Tibial artery (tissue), 4 donors: ENCODE measurements around the gene RBM15.
A peak's percentile ranks its signal among the peaks of the same experiment; 100 is the strongest.

Source experiments
- DNase-seq, 2 donors: peaks; one replicate each; pipeline ENCODE4 v3.0.0-alpha.2; 2019
- H3K27ac ChIP-seq, 2 donors: fragments of 200-600 bp; sonication (generic) in 1 of 2; 1 replicate in 1 of 2; 2 replicates in 1 of 2; pipeline ENCODE4 v1.5.1; 2018 to 2019; ENCODE audit warnings: mild to moderate bottlenecking in 1 of 2
- H3K27me3 ChIP-seq, 2 donors: fragments of 200-600 bp; sonication (generic) in 1 of 2; one replicate each; pipeline versions ENCODE4 v1.5.1 to v1.6.0; 2016 to 2019
- H3K36me3 ChIP-seq, 3 donors: fragments of 200-600 bp; sonication (generic) in 2 of 3; one replicate each; pipeline ENCODE4 v1.5.1; 2016 to 2019; ENCODE audit warnings: mild to moderate bottlenecking in 2 of 3
- H3K4me1 ChIP-seq, 4 donors: fragments of 200-600 bp; sonication (generic) in 2 of 4; 1 replicate in 3 of 4; 2 replicates in 1 of 4; pipeline ENCODE4 v1.5.1; 2016 to 2019
- H3K4me3 ChIP-seq, 2 donors: fragments of 200-600 bp; sonication (generic) in 1 of 2; 1 replicate in 1 of 2; 2 replicates in 1 of 2; pipeline ENCODE4 v1.5.1; 2018 to 2019; ENCODE audit warnings: mild to moderate bottlenecking in 2 of 2
- H3K9me3 ChIP-seq, 3 donors: fragments of 200-600 bp; sonication (generic) in 1 of 3; one replicate each; pipeline ENCODE4 v1.5.1; 2016 to 2019
- intact Hi-C: fragments of 100-400 bp; cut with DNase I; formaldehyde crosslinking; loops from one replicate; pipeline ENCODE4 v1.15.0; 2023; ENCODE audit warnings: low total_unique reads
- TF ChIP-seq, protein P1 (sequence below), 2 experiments: fragments of 200-600 bp in 1 of 2; fragments of 450-650 bp in 1 of 2; IDR thresholded peaks; one replicate each; pipeline ENCODE4 v1.5.1; 2017 to 2019; ENCODE audit warnings: antibody characterized with exemption in 2 of 2, mild to moderate bottlenecking in 1 of 2, moderate library complexity in 1 of 2

Gene RBM15

DNA sequence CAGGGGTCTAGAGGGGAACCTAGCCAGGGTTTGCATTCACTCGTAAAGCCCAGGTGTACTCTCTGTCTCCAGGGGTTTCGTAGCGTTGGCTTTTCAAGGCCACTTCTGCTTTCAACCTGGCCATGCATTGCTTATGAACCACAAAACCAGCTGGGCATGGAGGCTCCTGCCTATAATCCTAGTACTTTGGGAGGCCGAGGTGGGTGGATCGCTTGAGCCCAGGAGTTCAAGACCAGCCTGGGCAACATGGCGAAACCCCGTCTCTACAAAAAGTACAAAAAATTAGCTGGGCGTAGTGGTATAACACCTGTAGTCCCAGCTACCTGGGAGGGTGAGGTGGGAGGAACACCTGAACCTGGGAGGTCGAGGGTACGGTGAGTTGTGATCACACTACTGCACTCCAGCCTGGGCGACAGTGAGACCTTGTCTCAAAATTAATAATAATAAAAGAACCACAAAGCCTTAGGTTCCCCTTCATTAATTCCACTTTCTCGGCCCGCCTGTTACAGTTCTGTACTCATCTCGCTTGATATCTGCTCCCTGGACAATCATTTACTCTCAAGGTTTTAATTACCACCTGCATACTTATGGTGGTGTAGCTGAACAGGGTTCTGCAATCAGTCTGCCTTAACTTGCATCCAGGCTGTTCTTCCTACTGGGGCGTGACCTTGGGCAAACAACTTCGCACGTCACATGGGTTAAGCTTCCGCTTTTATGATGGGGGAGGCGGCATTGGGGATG, 45.6 kb downstream of the RBM15 start:
- peaks cover 0 to 27% (median 15%) of the 10 kb centered on the region in 4 donors for H3K4me1 ChIP-seq
- H3K9me3 ChIP-seq: no peaks in the 10 kb centered on the region
- no peaks in the 10 kb centered on the region for H3K27me3 ChIP-seq
- intact Hi-C loops: no loop called here
- H3K27ac ChIP-seq: no peak overlapping the region
- H3K36me3 ChIP-seq: peaks cover 0 to 30% (median 17%) of the 10 kb centered on the region in 3 donors
- TF ChIP-seq, protein P1, sequence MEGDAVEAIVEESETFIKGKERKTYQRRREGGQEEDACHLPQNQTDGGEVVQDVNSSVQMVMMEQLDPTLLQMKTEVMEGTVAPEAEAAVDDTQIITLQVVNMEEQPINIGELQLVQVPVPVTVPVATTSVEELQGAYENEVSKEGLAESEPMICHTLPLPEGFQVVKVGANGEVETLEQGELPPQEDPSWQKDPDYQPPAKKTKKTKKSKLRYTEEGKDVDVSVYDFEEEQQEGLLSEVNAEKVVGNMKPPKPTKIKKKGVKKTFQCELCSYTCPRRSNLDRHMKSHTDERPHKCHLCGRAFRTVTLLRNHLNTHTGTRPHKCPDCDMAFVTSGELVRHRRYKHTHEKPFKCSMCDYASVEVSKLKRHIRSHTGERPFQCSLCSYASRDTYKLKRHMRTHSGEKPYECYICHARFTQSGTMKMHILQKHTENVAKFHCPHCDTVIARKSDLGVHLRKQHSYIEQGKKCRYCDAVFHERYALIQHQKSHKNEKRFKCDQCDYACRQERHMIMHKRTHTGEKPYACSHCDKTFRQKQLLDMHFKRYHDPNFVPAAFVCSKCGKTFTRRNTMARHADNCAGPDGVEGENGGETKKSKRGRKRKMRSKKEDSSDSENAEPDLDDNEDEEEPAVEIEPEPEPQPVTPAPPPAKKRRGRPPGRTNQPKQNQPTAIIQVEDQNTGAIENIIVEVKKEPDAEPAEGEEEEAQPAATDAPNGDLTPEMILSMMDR (IDR thresholded peaks at IDR 0.05): no peak
- DNase-seq: no peak
- H3K4me3 ChIP-seq: no peak overlapping the region

- H3K27ac ChIP-seq: no peak overlapping the region
- no peak overlapping the region for H3K4me3 ChIP-seq
- H3K4me1 ChIP-seq: peaks cover 0 to 25% (median 14%) of the 10 kb centered on the region in 4 donors
- TF ChIP-seq, protein P1 (IDR thresholded peaks at IDR 0.05): no peak
- H3K9me3 ChIP-seq: no peaks in the 10 kb centered on the region
- DNase-seq: no peak
- peaks cover 0 to 26% (median 15%) of the 10 kb centered on the region in 3 donors for H3K36me3 ChIP-seq
- intact Hi-C loops: no loop called here
- H3K27me3 ChIP-seq: no peaks in the 10 kb centered on the region
Observed at GRCh38 chr1:110385369-110385768, 46.2 kb downstream of the RBM15 start.

DNA sequence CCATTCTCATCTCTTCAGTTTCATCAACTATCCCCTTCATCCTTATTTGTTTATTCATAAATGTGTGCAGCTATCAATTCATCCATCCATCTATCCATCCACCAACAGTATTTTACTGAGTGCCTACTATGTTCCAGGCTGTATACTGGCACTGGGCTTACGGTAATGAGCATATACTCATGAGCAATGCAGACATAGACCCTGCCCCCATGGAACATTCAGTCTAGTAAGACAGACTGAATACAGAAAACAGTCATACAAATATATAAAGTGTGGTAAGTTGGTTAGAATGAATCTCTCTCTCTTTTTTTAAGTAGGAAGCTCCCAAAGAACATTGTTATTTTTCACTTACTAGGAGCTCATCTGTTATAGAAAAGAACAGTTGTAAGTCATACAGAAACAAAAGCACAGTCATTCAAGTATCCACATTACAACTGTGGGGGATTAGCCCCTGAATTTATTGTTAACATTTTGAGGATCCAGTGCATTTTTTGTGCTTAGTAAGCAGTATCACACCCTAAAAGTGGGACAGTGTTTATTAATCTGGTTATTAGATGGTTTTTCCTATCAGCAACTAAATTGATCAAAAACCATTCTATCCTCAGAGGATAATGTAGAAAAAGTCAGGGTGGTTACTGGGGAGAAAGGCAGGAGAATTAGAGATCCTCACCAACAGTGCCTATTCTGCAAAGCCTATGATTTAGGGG, 48.0 kb downstream of the RBM15 start:
- intact Hi-C loops: no loop called here
- DNase-seq: no peak
- H3K9me3 ChIP-seq: no peaks in the 10 kb centered on the region
- no peaks in the 10 kb centered on the region for H3K27me3 ChIP-seq
- TF ChIP-seq, protein P1 (IDR thresholded peaks at IDR 0.05): no peak
- H3K27ac ChIP-seq: no peak overlapping the region
- no peak overlapping the region for H3K4me3 ChIP-seq
- peaks cover 0 to 30% (median 13%) of the 10 kb centered on the region in 4 donors for H3K4me1 ChIP-seq
- H3K36me3 ChIP-seq: peaks cover 0 to 15% (median 15%) of the 10 kb centered on the region in 3 donors

- peak; percentile 77 to 86 for DNase-seq
- Histone ChIP-seq H3K36me3 (peaks cover 0 to 22% (median 14%) of the 10 kb centered on the region in 3 donors), H3K27me3 (no peaks in the 10 kb centered on the region), H3K4me3 (peak overlapping the region; percentile 45 to 53), H3K27ac (peak overlapping the region; percentile 74 to 79), H3K9me3 (no peaks in the 10 kb centered on the region), H3K4me1 (peaks cover 0 to 20% (median 13%) of the 10 kb centered on the region in 4 donors)
- intact Hi-C loops: loop anchor here (5.0 kb wide), 1 partner anchor 53 kb away; the partner anchor contains the start of gene RBM15
- TF ChIP-seq, protein P1 (IDR thresholded peaks at IDR 0.05): peak in 1 of 2 experiments; percentile 24
Observed at GRCh38 chr1:110390096-110390495, 50.9 kb downstream of the RBM15 start.

DNA sequence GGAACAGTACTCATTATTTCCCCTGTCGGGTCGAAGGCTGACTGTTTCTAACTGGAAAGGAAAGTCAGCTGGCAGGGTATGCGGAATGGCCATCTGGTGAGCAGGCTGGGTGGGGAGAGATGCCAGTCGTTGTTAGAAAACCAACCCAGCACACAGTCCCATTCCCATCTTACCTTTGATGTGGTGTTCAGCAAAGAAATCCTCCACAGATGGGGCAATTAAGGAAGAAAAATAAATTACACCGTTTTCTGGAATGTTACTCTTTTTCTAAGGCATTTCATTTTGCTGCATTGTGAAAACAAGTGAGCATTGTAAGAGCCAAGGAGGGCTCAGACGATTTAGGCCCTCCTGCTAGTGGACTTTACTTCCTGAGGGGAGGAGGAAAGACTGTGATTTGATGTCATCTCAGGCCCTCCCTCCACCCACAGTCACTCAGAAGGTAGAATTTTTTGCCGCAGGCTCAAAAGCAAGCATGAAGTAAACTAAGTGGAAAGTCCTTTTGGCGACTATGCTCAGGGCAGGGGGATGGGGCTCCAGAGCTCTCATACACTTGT, 51.6 kb downstream of the RBM15 start, which contains the start of gene SLC16A4:
Gene SLC16A4, minus strand, starts transcription at position 335 of the 554 bp plus-strand sequence. CDS start 1,703 bp downstream, outside the sequence.
- H3K4me3 ChIP-seq: peak within 1 kb of the TSS; percentile 45 to 53
- DNase-seq: peak in 1 of 2 donors; percentile 30

More for the DNA sequence above, 51.6 kb downstream of the RBM15 start, which contains the start of gene SLC16A4:
- peaks cover 0 to 29% (median 7%) of the 10 kb centered on the region in 3 donors for H3K36me3 ChIP-seq
- peak within 1 kb of the TSS; percentile 74 to 79 for H3K27ac ChIP-seq
- H3K27me3 ChIP-seq: no peaks in the 10 kb centered on the region
- intact Hi-C loops: loop anchor here (5.0 kb wide), 1 partner anchor 53 kb away; the partner anchor contains the start of gene RBM15
- H3K4me1 ChIP-seq: peaks cover 0 to 20% (median 13%) of the 10 kb centered on the region in 4 donors
- TF ChIP-seq, protein P1 (IDR thresholded peaks at IDR 0.05): no peak
- no peaks in the 10 kb centered on the region for H3K9me3 ChIP-seq
